K562 (cell line): Measurements from ENCODE around the gene LIPJ. TPM values are rescaled to one million over a fixed set of nuclear protein-coding genes. Genes with fewer than 3 reads are reported as not detected.

ENCODE experiments used
- ATAC-seq: fragments of 200-7000 bp; cut with Tn5 transposase; 3 replicates; pipeline ENCODE4 v1.9.1; 2020; ENCODE audit warnings: moderate library complexity
- BruUV-seq: library from RNA; stranded (reverse); fragments of 400-500 nt; replicated peaks from 2 replicates; lab custom pipeline; 2021; lab: Mats Ljungman, UMichigan
- CTCF ChIA-PET: fragments of 300-600 bp; formaldehyde crosslinking; extraction: SDS; loops from one replicate; lab custom pipeline; 2021; ENCODE audit warnings: low intra/inter-chr PET ratio; lab: Yijun Ruan, JAX
- POLR2A ChIA-PET: fragments of 300-600, 350-650 bp; sonication (Branson Sonifier 250); formaldehyde crosslinking; extraction: SDS; loops from one replicate; lab custom pipeline; 2021; ENCODE audit warnings: antibody characterized with exemption, inconsistent platforms; lab: Yijun Ruan, JAX
- DNase-seq, 4 experiments: peaks; one replicate each; pipeline versions ENCODE4 v3.0.0 to v3.0.0-alpha.2; 2011 to 2018; ENCODE audit warnings: low spot score in 3 of 4, mixed read lengths in 3 of 4; ENCODE audit errors: extremely low read depth in 1 of 4
- FAIRE-seq: peaks from 2 replicates; lab custom pipeline; 2011; peaks lifted over from hg19 to GRCh38; lab: Jason Lieb, UNC
- H2AFZ ChIP-seq: 2 replicates; pipeline ENCODE4 v1.6.0; 2011; ENCODE audit warnings: low read depth, low read length, control low read depth, inconsistent platforms
- H3K27ac ChIP-seq: fragments of 200-600 bp; 3 replicates; pipeline ENCODE4 v1.8.0; 2011; ENCODE audit warnings: low read depth, mild to moderate bottlenecking, control low read depth, inconsistent platforms, low read length, moderate library complexity, mixed read lengths; ENCODE audit errors: extremely low read depth
- H3K27me3 ChIP-seq, 2 experiments: fragments of 300-600 bp in 1 of 2; 2 replicates in 1 of 2; 3 replicates in 1 of 2; pipeline versions ENCODE4 v1.6.0 to v1.8.0; 2011; ENCODE audit warnings: inconsistent platforms in 2 of 2, low read length in 2 of 2, mild to moderate bottlenecking in 1 of 2, mixed read lengths in 1 of 2, moderate library complexity in 1 of 2; ENCODE audit not compliant: control insufficient read depth in 2 of 2, insufficient read depth in 2 of 2
- H3K36me3 ChIP-seq: fragments of 300-600 bp; 3 replicates; pipeline ENCODE4 v1.8.0; 2011; ENCODE audit warnings: mild to moderate bottlenecking, low read length, inconsistent platforms; ENCODE audit not compliant: control insufficient read depth, insufficient read depth
- H3K4me1 ChIP-seq, 2 experiments: fragments of 200-600 bp in 1 of 2; replicated peaks in 1 of 2; 2 replicates in 1 of 2; 3 replicates in 1 of 2; pipeline versions ENCODE4 v1.5.1 to v1.8.0; 2011; ENCODE audit warnings: inconsistent platforms in 2 of 2, low read length in 2 of 2, mild to moderate bottlenecking in 1 of 2, mixed read lengths in 1 of 2, moderate library complexity in 1 of 2; ENCODE audit not compliant: control insufficient read depth in 2 of 2, insufficient read depth in 2 of 2
- H3K4me2 ChIP-seq: 2 replicates; pipeline ENCODE4 v1.6.1; 2011; ENCODE audit warnings: low read length, control low read depth, inconsistent platforms, mixed read lengths; ENCODE audit not compliant: insufficient read depth
- H3K4me3 ChIP-seq: fragments of 200-600 bp; sonication (generic), shearing (Covaris generic); 2 replicates; pipeline ENCODE4 v1.5.1; 2016; ENCODE audit warnings: control low read depth, inconsistent platforms
- H3K79me2 ChIP-seq: fragments of 200-600 bp; 3 replicates; pipeline ENCODE4 v1.8.0; 2011; ENCODE audit warnings: low read length, inconsistent platforms; ENCODE audit not compliant: control insufficient read depth, insufficient read depth
- H3K9ac ChIP-seq, 2 experiments: 2 replicates each; pipeline versions ENCODE4 v1.6.0 to v1.6.1; 2011; ENCODE audit warnings: low read depth in 2 of 2, low read length in 2 of 2, control low read depth in 1 of 2, inconsistent platforms in 1 of 2, mild to moderate bottlenecking in 1 of 2, mixed read lengths in 1 of 2; ENCODE audit not compliant: insufficient read depth in 1 of 2
- H3K9me1 ChIP-seq: one replicate; pipeline ENCODE4 v1.6.0; 2011; ENCODE audit warnings: inconsistent platforms, mild to moderate bottlenecking, low read length, moderate library complexity; ENCODE audit not compliant: control insufficient read depth, insufficient read depth
- H3K9me3 ChIP-seq: replicated peaks from 2 replicates; pipeline ENCODE4 v1.5.1; 2011; ENCODE audit warnings: low read depth, low read length, inconsistent platforms; ENCODE audit not compliant: control insufficient read depth, insufficient read depth
- H4K20me1 ChIP-seq: replicated peaks from 2 replicates; pipeline ENCODE4 v1.6.1; 2011; ENCODE audit warnings: low read length, inconsistent platforms, mixed read lengths; ENCODE audit not compliant: control insufficient read depth, insufficient read depth
- ESRRB ChIP-seq: fragments of 250-450 bp; sonication (Bioruptor Pico); IDR thresholded peaks from 2 replicates; pipeline ENCODE4 v1.5.0; 2020; ENCODE audit warnings: mild to moderate bottlenecking, moderate library complexity, borderline replicate concordance
- FOS ChIP-seq: IDR thresholded peaks from 3 replicates; pipeline ENCODE4 v1.6.1; 2011; ENCODE audit not compliant: insufficient read length; ENCODE audit errors: extremely low read depth
- HLTF ChIP-seq: fragments of 450-650 bp; IDR thresholded peaks from 2 replicates; pipeline ENCODE4 v1.6.1; 2016
- ILK ChIP-seq: fragments of 450-650 bp; IDR thresholded peaks from 2 replicates; pipeline ENCODE4 v1.6.1; 2016; ENCODE audit warnings: missing genetic modification characterization, low read depth, mild to moderate bottlenecking, missing compliant biosample characterization, moderate library complexity, borderline replicate concordance
- KHSRP ChIP-seq: fragments of 450-650 bp; IDR thresholded peaks from 2 replicates; pipeline ENCODE4 v1.6.1; 2017
- MBD2 ChIP-seq: sonication (generic); IDR thresholded peaks from 2 replicates; pipeline ENCODE4 v1.6.1; 2016; ENCODE audit warnings: low read depth, borderline replicate concordance
- NFE2L1 ChIP-seq: fragments of 450-650 bp; IDR thresholded peaks from 2 replicates; pipeline ENCODE4 v1.6.1; 2016; ENCODE audit warnings: missing genetic modification characterization, low read depth, mild to moderate bottlenecking, missing compliant biosample characterization, moderate library complexity, borderline replicate concordance
- NR2C2 ChIP-seq, 2 experiments: fragments of 200-800 bp in 1 of 2; sonication (Bioruptor generic) in 1 of 2; sonication (generic) in 1 of 2; formaldehyde crosslinking in 1 of 2; IDR thresholded peaks; 2 replicates each; pipeline versions ENCODE4 v1.6.1 to v1.8.0; 2016 to 2022; ENCODE audit warnings: mild to moderate bottlenecking in 1 of 2, missing compliant biosample characterization in 1 of 2, missing genetic modification characterization in 1 of 2, missing genetic modification reagents in 1 of 2
- PURB ChIP-seq: sonication (generic); formaldehyde crosslinking; IDR thresholded peaks from 2 replicates; pipeline ENCODE4 v1.9.0; 2021; ENCODE audit warnings: low read depth, mild to moderate bottlenecking, missing genetic modification reagents
- ZNF174 ChIP-seq: fragments of 250-450 bp; sonication (Bioruptor Pico); IDR thresholded peaks from 2 replicates; pipeline ENCODE4 v1.4.0; 2020; ENCODE audit warnings: mild to moderate bottlenecking
- WGBS: fragments of 100-300 bp; shearing (Covaris generic); methylation state at CpG from one replicate; pipeline ENCODE4 v1.1.6; 2016; ENCODE audit warnings: low coverage, mixed read lengths; ENCODE audit not compliant: insufficient coverage; ENCODE audit errors: missing lambda C conversion rate; 5-methylcytosine and 5-hydroxymethylcytosine counted together
- in situ Hi-C: fragments of 300-500 bp; cut with MboI; formaldehyde crosslinking; loops from 4 replicates; pipeline ENCODE4 v1.15.0; 2018; ENCODE audit warnings: inconsistent platforms, mixed read lengths
- intact Hi-C: fragments of 100-400 bp; cut with micrococcal nuclease; formaldehyde crosslinking; loops from 2 replicates; pipeline ENCODE4 v1.14.2; 2022
- polyA plus RNA-seq, 8 experiments: library from polyadenylated mRNA; depleted of rRNA in 4 of 8; stranded (reverse) in 5 of 8; unstranded in 3 of 8; fragments of >200 nt; fragmentation: Nextera tagmentation in 2 of 8; fragmentation: Illumina TruSeq in 1 of 8; extraction: Ambion mirVana in 2 of 8; extraction: Trizol in 1 of 8; gene quantifications; 2 replicates each; pipeline versions ENCODE4 v1.2.1 to v1.2.3, GENCODE V29; 2011 to 2014; ENCODE audit warnings: inconsistent platforms in 1 of 8, missing spikeins in 1 of 8
- total RNA-seq, 7 experiments: library from RNA; depleted of rRNA in 6 of 7; stranded (reverse); fragments of >200 nt in 6 of 7; fragmentation: Illumina TruSeq in 2 of 7; extraction: Trizol in 2 of 7; gene quantifications; 2 replicates each; pipeline versions ENCODE4 v1.2.1 to v1.2.3, GENCODE V29; 2011 to 2021; ENCODE audit warnings: low replicate concordance in 1 of 7
- TF ChIP-seq, protein P1 (sequence below), 2 experiments: fragments of 250-450 bp in 1 of 2; fragments of 450-650 bp in 1 of 2; sonication (Bioruptor Pico) in 1 of 2; IDR thresholded peaks; 2 replicates each; pipeline versions ENCODE4 v1.6.1 to v1.8.0; 2016 to 2021; ENCODE audit warnings: mild to moderate bottlenecking in 2 of 2, moderate library complexity in 2 of 2, missing compliant biosample characterization in 1 of 2, missing genetic modification characterization in 1 of 2
- TF ChIP-seq, protein P2 (sequence below): fragments of 250-450 bp; sonication (Bioruptor Pico); IDR thresholded peaks from 2 replicates; pipeline ENCODE4 v1.4.0; 2020; ENCODE audit warnings: mild to moderate bottlenecking, moderate library complexity, borderline replicate concordance
- TF ChIP-seq, protein P3 (sequence below): fragments of 450-650 bp; IDR thresholded peaks from 2 replicates; pipeline ENCODE4 v1.7.0; 2016; ENCODE audit warnings: borderline replicate concordance

The LIPJ gene
- total and polyA plus RNA-seq, 9 of the 15 experiments (the other 6 are each of a cell fraction or from before 2014, with no cell fraction given) = not detected

DNA sequence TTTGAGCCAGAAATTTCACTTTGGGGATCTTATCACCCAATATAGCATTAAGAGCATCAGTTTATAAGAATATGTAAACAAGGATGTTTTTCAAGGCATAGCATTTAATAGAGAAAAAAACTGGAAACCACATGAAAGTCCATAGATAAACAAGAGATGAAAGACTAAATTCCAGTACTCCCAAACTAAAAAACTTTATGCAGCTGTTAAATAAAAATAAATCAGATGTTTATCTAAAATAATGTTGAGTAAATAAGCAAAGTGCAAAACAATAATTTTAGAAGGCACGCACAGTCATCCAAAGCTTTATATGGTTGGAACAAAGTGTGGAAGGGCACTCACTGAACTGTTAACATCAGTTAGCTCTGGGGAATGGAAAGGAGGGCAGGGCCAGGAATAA lies 24.4 kb upstream of the LIPJ start:
- no peak overlapping the region for H3K4me2 ChIP-seq
- no peaks in the 10 kb centered on the region for H4K20me1 ChIP-seq
- H3K9ac ChIP-seq = no peak overlapping the region
- ATAC-seq (no peak), DNase-seq (no peak), FAIRE-seq (no peak)
- H2AFZ ChIP-seq = no peak overlapping the region
- no peaks in the 10 kb centered on the region for H3K4me1 ChIP-seq
- no peak overlapping the region for H3K4me3 ChIP-seq
- ChIA-PET POLR2A (no interaction called here), CTCF (no interaction called here)
- H3K27me3 ChIP-seq = no peaks in the 10 kb centered on the region
- H3K79me2 ChIP-seq = no peaks in the 10 kb centered on the region
- intact Hi-C loops = no loop called here
- no TSS peak for BruUV-seq
- no peaks in the 10 kb centered on the region for H3K36me3 ChIP-seq
- H3K9me3 ChIP-seq = no peaks in the 10 kb centered on the region
- TF ChIP-seq HLTF (no peak), ILK (no peak), NFE2L1 (no peak), PURB (CRISPR knock-in tag) (no peak), NR2C2 (CRISPR knock-in tag; IDR thresholded peaks at IDR 0.05) (no peak), NR2C2 (tag; IDR thresholded peaks at IDR 0.05) (no peak), ESRRB (CRISPR knock-in tag) (no peak), ZNF174 (no peak), KHSRP (no peak), FOS (no peak), MBD2 (no peak)
- TF ChIP-seq, protein P1, sequence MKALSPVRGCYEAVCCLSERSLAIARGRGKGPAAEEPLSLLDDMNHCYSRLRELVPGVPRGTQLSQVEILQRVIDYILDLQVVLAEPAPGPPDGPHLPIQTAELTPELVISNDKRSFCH (CRISPR knock-in tag; IDR thresholded peaks at IDR 0.05) = no peak
- TF ChIP-seq, protein P1 (tag; IDR thresholded peaks at IDR 0.05) = no peak
- TF ChIP-seq, protein P2, sequence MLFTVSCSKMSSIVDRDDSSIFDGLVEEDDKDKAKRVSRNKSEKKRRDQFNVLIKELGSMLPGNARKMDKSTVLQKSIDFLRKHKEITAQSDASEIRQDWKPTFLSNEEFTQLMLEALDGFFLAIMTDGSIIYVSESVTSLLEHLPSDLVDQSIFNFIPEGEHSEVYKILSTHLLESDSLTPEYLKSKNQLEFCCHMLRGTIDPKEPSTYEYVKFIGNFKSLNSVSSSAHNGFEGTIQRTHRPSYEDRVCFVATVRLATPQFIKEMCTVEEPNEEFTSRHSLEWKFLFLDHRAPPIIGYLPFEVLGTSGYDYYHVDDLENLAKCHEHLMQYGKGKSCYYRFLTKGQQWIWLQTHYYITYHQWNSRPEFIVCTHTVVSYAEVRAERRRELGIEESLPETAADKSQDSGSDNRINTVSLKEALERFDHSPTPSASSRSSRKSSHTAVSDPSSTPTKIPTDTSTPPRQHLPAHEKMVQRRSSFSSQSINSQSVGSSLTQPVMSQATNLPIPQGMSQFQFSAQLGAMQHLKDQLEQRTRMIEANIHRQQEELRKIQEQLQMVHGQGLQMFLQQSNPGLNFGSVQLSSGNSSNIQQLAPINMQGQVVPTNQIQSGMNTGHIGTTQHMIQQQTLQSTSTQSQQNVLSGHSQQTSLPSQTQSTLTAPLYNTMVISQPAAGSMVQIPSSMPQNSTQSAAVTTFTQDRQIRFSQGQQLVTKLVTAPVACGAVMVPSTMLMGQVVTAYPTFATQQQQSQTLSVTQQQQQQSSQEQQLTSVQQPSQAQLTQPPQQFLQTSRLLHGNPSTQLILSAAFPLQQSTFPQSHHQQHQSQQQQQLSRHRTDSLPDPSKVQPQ (CRISPR knock-in tag) = no peak
- TF ChIP-seq, protein P3, sequence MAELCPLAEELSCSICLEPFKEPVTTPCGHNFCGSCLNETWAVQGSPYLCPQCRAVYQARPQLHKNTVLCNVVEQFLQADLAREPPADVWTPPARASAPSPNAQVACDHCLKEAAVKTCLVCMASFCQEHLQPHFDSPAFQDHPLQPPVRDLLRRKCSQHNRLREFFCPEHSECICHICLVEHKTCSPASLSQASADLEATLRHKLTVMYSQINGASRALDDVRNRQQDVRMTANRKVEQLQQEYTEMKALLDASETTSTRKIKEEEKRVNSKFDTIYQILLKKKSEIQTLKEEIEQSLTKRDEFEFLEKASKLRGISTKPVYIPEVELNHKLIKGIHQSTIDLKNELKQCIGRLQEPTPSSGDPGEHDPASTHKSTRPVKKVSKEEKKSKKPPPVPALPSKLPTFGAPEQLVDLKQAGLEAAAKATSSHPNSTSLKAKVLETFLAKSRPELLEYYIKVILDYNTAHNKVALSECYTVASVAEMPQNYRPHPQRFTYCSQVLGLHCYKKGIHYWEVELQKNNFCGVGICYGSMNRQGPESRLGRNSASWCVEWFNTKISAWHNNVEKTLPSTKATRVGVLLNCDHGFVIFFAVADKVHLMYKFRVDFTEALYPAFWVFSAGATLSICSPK = no peak
- in situ Hi-C loops = no loop called here
- H3K9me1 ChIP-seq = no peaks in the 10 kb centered on the region
- 11% methylated on average over 1 of the region's 1 CpG for WGBS
- H3K27ac ChIP-seq = no peak overlapping the region
